22Rv1 (cell line): ENCODE data around the gene ISLR2.

Experiments used
- ZFX ChIP-seq: fragments of 450-650 bp; IDR thresholded peaks from 2 replicates; pipeline ENCODE4 v1.6.1; 2017; ENCODE audit warnings: antibody characterized with exemption, borderline replicate concordance
- TF ChIP-seq, protein P1 (sequence below): fragments of 450-650 bp; IDR thresholded peaks from 2 replicates; pipeline ENCODE4 v1.5.1; 2017; ENCODE audit warnings: mild to moderate bottlenecking

DNA sequence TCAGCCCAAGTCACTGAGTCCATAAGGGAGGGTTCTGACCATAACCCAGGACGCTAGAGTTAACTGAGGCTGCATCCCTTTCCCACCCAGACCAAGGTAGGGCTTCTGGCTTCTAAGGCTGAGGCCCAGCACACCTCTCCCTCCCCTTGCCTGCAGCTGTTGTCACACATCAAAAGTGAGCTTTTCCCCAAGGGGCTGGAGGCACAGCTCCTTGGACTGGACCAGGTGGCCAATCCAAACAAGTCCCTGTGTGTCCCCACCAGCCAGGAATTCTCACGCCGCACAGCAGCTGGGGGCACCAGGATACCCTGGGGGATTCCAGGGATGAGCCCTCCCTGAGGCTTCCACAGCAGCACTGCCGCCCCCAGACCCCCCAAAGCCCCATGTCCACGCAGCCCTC, 22.3 kb upstream of the ISLR2 start:
- TF ChIP-seq, protein P1, sequence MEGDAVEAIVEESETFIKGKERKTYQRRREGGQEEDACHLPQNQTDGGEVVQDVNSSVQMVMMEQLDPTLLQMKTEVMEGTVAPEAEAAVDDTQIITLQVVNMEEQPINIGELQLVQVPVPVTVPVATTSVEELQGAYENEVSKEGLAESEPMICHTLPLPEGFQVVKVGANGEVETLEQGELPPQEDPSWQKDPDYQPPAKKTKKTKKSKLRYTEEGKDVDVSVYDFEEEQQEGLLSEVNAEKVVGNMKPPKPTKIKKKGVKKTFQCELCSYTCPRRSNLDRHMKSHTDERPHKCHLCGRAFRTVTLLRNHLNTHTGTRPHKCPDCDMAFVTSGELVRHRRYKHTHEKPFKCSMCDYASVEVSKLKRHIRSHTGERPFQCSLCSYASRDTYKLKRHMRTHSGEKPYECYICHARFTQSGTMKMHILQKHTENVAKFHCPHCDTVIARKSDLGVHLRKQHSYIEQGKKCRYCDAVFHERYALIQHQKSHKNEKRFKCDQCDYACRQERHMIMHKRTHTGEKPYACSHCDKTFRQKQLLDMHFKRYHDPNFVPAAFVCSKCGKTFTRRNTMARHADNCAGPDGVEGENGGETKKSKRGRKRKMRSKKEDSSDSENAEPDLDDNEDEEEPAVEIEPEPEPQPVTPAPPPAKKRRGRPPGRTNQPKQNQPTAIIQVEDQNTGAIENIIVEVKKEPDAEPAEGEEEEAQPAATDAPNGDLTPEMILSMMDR, result no peak
- TF ChIP-seq ZFX, result no peak
